ENCODE data around the gene RNU4-1.

Gene RNU4-1

GRCh38 chr12:120264904-120265472 is 28.0 kb downstream of the RNU4-1 start:
- no peak for TF ChIP-seq CTCF (IDR thresholded peaks at IDR 0.05)

GRCh38 chr12:120264086-120264903 is 28.7 kb downstream of the RNU4-1 start:
- TF ChIP-seq CTCF (IDR thresholded peaks at IDR 0.05) = no peak

GRCh38 chr12:120263748-120264085 is 29.3 kb downstream of the RNU4-1 start:
- no peak for TF ChIP-seq CTCF (IDR thresholded peaks at IDR 0.05)

- TF ChIP-seq CTCF (IDR thresholded peaks at IDR 0.05) = no peak
Measured at GRCh38 chr12:120262852-120263747, 29.9 kb downstream of the RNU4-1 start.

GRCh38 chr12:120261951-120262851 is 30.8 kb downstream of the RNU4-1 start:
- TF ChIP-seq CTCF (IDR thresholded peaks at IDR 0.05) = no peak

GRCh38 chr12:120260607-120261006 is 32.4 kb downstream of the RNU4-1 start:
- TF ChIP-seq CTCF (IDR thresholded peaks at IDR 0.05) = no peak

Measured in LNCAP (cell line).